ENCODE results near the gene PAX4. TPM values are rescaled to one million over a fixed set of nuclear protein-coding genes. Genes with fewer than 3 reads are reported as not detected.

PAX4 gene
- total and polyA plus RNA-seq, 9 of the 15 experiments (the other 6 are each of a cell fraction or from before 2014, with no cell fraction given): not detected

GRCh38 chr7:127588697-127589482 lies 29.1 kb downstream of the PAX4 start (continued):
- no peak for TF ChIP-seq NR2C1 (IDR thresholded peaks at IDR 0.05)
- no peak for TF ChIP-seq NR2C1 (tag; IDR thresholded peaks at IDR 0.05)
- TF ChIP-seq ZNF175 (CRISPR knock-in tag; IDR thresholded peaks at IDR 0.05; ENCODE audit: low read depth): no peak
- TF ChIP-seq, protein P1, sequence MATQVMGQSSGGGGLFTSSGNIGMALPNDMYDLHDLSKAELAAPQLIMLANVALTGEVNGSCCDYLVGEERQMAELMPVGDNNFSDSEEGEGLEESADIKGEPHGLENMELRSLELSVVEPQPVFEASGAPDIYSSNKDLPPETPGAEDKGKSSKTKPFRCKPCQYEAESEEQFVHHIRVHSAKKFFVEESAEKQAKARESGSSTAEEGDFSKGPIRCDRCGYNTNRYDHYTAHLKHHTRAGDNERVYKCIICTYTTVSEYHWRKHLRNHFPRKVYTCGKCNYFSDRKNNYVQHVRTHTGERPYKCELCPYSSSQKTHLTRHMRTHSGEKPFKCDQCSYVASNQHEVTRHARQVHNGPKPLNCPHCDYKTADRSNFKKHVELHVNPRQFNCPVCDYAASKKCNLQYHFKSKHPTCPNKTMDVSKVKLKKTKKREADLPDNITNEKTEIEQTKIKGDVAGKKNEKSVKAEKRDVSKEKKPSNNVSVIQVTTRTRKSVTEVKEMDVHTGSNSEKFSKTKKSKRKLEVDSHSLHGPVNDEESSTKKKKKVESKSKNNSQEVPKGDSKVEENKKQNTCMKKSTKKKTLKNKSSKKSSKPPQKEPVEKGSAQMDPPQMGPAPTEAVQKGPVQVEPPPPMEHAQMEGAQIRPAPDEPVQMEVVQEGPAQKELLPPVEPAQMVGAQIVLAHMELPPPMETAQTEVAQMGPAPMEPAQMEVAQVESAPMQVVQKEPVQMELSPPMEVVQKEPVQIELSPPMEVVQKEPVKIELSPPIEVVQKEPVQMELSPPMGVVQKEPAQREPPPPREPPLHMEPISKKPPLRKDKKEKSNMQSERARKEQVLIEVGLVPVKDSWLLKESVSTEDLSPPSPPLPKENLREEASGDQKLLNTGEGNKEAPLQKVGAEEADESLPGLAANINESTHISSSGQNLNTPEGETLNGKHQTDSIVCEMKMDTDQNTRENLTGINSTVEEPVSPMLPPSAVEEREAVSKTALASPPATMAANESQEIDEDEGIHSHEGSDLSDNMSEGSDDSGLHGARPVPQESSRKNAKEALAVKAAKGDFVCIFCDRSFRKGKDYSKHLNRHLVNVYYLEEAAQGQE (IDR thresholded peaks at IDR 0.05; ENCODE audit: borderline replicate concordance): no peak; the same call in 1 of the 2 replicates
- TF ChIP-seq, protein P1 (CRISPR knock-in tag; IDR thresholded peaks at IDR 0.05; ENCODE audit: low read depth): no peak
- TF ChIP-seq BRCA1 (IDR thresholded peaks at IDR 0.05): no peak
- TF ChIP-seq BRCA1 (CRISPR knock-in tag; IDR thresholded peaks at IDR 0.05): no peak
- TF ChIP-seq ZBTB12 (CRISPR knock-in tag; IDR thresholded peaks at IDR 0.05): no peak
- TF ChIP-seq TGIF2 (CRISPR knock-in tag; IDR thresholded peaks at IDR 0.05): peak; percentile 69; the same call in 1 of the 2 replicates
- TF ChIP-seq STAT5A (IDR thresholded peaks at IDR 0.05; ENCODE audit: borderline replicate concordance, low read length): no peak
- TF ChIP-seq KDM5B (IDR thresholded peaks at IDR 0.05; ENCODE audit: insufficient replicate concordance, low read depth, low read length): no peak
- no peak for TF ChIP-seq HNRNPL (IDR thresholded peaks at IDR 0.05; ENCODE audit: low read depth, low read length)
- TF ChIP-seq RHOXF2B (CRISPR knock-in tag; conservative IDR thresholded peaks at IDR 0.05): no peak
- no peak for TF ChIP-seq ILF3 (IDR thresholded peaks at IDR 0.05; ENCODE audit: borderline replicate concordance)
- TF ChIP-seq ZNF263 (CRISPR knock-in tag; IDR thresholded peaks at IDR 0.05; ENCODE audit: borderline replicate concordance): no peak
- TF ChIP-seq MTF1 (CRISPR knock-in tag; IDR thresholded peaks at IDR 0.05; ENCODE audit: borderline replicate concordance): no peak
- TF ChIP-seq CXXC5 (CRISPR knock-in tag; IDR thresholded peaks at IDR 0.05): peak; percentile 63
- TF ChIP-seq TAF9B (IDR thresholded peaks at IDR 0.05; ENCODE audit: partially characterized antibody): no peak
- TF ChIP-seq HNRNPLL (IDR thresholded peaks at IDR 0.05; ENCODE audit: low read depth, low read length, poor library complexity, severe bottlenecking): no peak
- TF ChIP-seq KLF6 (CRISPR knock-in tag; IDR thresholded peaks at IDR 0.05; ENCODE audit: borderline replicate concordance): no peak
- TF ChIP-seq EP400 (IDR thresholded peaks at IDR 0.05): peak; percentile 33; the same call in 1 of the 2 replicates

All from K562 (cell line).